Prostate gland (tissue), 2 donors: ENCODE measurements around the gene CXorf65. TPM values are rescaled to one million over a fixed set of nuclear protein-coding genes. Genes with fewer than 3 reads are reported as not detected.
A peak's percentile ranks its signal among the peaks of the same experiment; 100 is the strongest.

Source experiments
- DNase-seq: peaks from one replicate; pipeline ENCODE4 v3.0.0-alpha.2; 2019; ENCODE audit warnings: low spot score
- H3K27ac ChIP-seq, 2 donors: fragments of 200-600 bp; sonication (generic); 2 replicates each; pipeline ENCODE4 v1.5.1; 2017 to 2019
- H3K27me3 ChIP-seq: fragments of 200-600 bp; sonication (generic); replicated peaks from 2 replicates; pipeline ENCODE4 v1.5.1; 2019; ENCODE audit not compliant: insufficient read depth
- H3K36me3 ChIP-seq, 2 donors: fragments of 200-600 bp; sonication (generic); 1 replicate in 1 of 2; 2 replicates in 1 of 2; pipeline versions ENCODE4 v1.5.1 to v1.8.1; 2017 to 2019
- H3K4me1 ChIP-seq: fragments of 200-600 bp; sonication (generic); replicated peaks from 2 replicates; pipeline ENCODE4 v1.5.1; 2019
- H3K4me3 ChIP-seq, 2 donors: fragments of 200-600 bp; sonication (generic); 2 replicates each; pipeline ENCODE4 v1.5.1; 2017 to 2019
- H3K9me3 ChIP-seq: fragments of 200-600 bp; sonication (generic); 2 replicates; pipeline ENCODE4 v1.5.1; 2017
- POLR2A ChIP-seq: fragments of 450-650 bp; IDR thresholded peaks from one replicate; pipeline ENCODE4 v1.6.1; 2016; ENCODE audit warnings: antibody characterized with exemption, mild to moderate bottlenecking
- POLR2AphosphoS5 ChIP-seq: sonication (generic); formaldehyde crosslinking; IDR thresholded peaks from one replicate; pipeline ENCODE4 v1.6.1; 2017; ENCODE audit warnings: antibody characterized with exemption
- WGBS: methylation state at CpG from one replicate; pipeline ENCODE4 v1.1.5; 2018; 5-methylcytosine and 5-hydroxymethylcytosine counted together
- intact Hi-C: fragments of 100-400 bp; cut with DNase I; formaldehyde crosslinking; loops from one replicate; pipeline ENCODE4 v1.14.2; 2022
- total RNA-seq, 2 donors: library from RNA; depleted of rRNA; stranded (reverse); fragments of >200 nt; gene quantifications; one replicate each; pipeline ENCODE4 v1.1.0, GENCODE V29; 2016
- TF ChIP-seq, protein P1 (sequence below), 4 experiments: fragments of 200-600 bp in 2 of 4; fragments of 450-650 bp in 2 of 4; sonication (generic) in 2 of 4; IDR thresholded peaks; 1 replicate in 3 of 4; 2 replicates in 1 of 4; pipeline ENCODE4 v1.5.1; 2016 to 2019; ENCODE audit warnings: antibody characterized with exemption in 4 of 4, mild to moderate bottlenecking in 2 of 4, moderate library complexity in 2 of 4

Gene CXorf65
- total RNA-seq, 2 donors from 2014 or later, result not detected

DNA sequence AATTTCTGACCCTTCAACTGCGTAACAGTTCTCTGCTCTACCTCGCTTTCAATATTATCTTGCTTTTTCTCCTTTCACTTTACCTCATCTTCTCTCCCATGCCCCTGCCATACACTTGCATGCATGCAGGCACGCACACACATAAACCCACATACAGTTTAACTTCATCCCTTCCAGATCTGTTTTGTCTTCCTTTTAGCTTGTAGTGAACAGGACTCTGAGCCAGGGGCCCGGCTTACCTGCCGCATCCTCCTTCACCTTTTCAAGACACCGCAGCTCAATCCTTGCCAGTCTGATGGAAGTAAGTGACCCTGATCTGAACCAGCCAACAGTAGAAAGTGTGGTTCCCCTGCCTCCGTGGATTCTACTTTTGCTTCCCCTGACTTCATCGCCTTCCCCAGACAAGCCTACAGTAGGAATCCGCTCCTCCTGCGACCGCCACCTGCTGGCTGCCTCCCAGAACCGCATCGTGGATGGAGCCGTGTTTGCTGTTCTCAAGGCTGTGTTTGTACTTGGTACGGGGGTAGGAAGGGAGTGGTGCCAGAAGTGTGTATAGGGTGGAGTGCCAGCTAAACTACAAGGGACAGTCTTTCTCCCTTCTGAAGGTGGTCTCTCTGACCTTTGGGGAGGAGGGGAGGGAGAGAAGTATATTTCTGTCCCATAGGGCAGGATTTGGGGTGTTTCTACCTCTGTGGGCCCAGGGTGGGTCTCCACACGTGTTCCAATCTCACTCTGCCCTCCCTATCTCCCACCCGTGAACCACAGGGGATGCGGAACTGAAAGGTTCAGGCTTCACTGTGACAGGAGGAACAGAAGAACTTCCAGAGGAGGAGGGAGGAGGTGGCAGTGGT lies 22.6 kb upstream of the CXorf65 start:
- H3K27ac ChIP-seq, result no peak overlapping the region
- H3K4me3 ChIP-seq, result no peak overlapping the region
- TF ChIP-seq POLR2AphosphoS5, result peak; percentile 56
- TF ChIP-seq, protein P1, sequence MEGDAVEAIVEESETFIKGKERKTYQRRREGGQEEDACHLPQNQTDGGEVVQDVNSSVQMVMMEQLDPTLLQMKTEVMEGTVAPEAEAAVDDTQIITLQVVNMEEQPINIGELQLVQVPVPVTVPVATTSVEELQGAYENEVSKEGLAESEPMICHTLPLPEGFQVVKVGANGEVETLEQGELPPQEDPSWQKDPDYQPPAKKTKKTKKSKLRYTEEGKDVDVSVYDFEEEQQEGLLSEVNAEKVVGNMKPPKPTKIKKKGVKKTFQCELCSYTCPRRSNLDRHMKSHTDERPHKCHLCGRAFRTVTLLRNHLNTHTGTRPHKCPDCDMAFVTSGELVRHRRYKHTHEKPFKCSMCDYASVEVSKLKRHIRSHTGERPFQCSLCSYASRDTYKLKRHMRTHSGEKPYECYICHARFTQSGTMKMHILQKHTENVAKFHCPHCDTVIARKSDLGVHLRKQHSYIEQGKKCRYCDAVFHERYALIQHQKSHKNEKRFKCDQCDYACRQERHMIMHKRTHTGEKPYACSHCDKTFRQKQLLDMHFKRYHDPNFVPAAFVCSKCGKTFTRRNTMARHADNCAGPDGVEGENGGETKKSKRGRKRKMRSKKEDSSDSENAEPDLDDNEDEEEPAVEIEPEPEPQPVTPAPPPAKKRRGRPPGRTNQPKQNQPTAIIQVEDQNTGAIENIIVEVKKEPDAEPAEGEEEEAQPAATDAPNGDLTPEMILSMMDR (IDR thresholded peaks at IDR 0.05), result peak; percentile 48 to 71 (median 61)
- TF ChIP-seq POLR2A, result no peak
- intact Hi-C loops, result loop anchor here (10.0 kb wide), 1 partner anchor 134 kb away; no protein-coding TSS in a partner anchor
- no peaks in the 10 kb centered on the region for H3K36me3 ChIP-seq
- 15% methylated on average over 15 of the region's 18 CpGs for WGBS
- no peaks in the 10 kb centered on the region for H3K9me3 ChIP-seq
- H3K27me3 ChIP-seq, result no peaks in the 10 kb centered on the region
- H3K4me1 ChIP-seq, result no peaks in the 10 kb centered on the region
- peak; percentile 62 for DNase-seq

DNA sequence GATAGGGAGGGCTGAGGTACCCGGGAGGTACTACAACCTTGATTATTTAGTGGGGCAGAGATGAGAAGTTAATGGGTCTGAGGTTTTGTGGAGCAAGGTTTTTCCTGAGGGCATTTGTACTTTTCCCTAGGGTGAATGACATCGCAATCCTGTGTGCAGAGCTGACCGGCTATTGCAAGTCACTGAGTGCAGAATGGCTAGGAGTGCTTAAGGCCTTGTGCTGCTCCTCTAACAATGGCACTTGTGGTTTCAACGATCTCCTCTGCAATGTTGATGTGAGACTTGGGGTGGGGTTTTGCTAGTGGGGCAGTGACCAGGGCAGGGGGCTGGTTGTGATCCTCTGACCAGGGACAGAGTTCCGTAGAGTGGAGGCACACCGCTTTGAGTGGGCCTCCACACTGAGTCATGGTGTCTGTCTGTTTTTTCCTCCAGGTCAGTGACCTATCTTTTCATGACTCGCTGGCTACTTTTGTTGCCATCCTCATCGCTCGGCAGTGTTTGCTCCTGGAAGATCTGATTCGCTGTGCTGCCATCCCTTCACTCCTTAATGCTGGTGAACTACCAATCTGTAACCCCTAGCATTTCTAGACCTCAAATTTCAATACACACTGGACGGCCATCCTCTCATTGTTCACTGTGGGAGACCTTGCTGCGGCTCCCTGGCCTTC lies 21.8 kb upstream of the CXorf65 start:
- H3K36me3 ChIP-seq, result no peaks in the 10 kb centered on the region
- no peaks in the 10 kb centered on the region for H3K4me1 ChIP-seq
- DNase-seq, result no peak
- WGBS, result 63% methylated on average over 12 of the region's 12 CpGs
- H3K27me3 ChIP-seq, result no peaks in the 10 kb centered on the region
- intact Hi-C loops, result loop anchor here (10.0 kb wide), 1 partner anchor 133 kb away; no protein-coding TSS in a partner anchor
- no peak overlapping the region for H3K27ac ChIP-seq
- H3K9me3 ChIP-seq, result no peaks in the 10 kb centered on the region
- no peak overlapping the region for H3K4me3 ChIP-seq
- TF ChIP-seq POLR2AphosphoS5 (no peak), POLR2A (no peak)
- TF ChIP-seq, protein P1 (IDR thresholded peaks at IDR 0.05), result no peak

DNA sequence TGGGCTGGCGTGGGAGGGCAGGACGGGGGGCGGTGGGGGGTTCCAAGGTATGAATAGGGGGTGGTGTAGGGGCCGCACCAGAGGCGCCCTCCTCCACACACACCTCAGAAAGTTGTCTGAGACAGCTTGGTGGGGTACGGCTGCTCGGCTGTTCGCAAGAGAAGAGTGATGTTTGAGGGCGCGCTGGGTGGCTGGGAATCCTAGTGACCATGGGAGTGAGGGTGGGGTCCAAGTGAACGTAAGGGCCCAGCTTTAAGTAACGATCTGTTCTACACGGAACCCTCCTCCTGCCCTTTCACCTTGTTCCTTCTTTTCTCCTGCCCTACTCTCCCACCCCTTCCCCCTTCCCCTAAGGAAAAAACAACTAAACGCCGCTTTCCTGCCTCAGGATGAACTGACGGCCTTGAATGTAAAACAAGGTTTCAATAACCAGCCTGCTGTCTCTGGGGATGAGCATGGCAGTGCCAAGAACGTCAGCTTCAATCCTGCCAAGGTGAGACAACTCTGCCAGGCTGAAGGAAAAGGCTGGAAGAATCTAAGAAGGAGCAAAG lies 12.5 kb upstream of the CXorf65 start:
- H3K27me3 ChIP-seq, result no peaks in the 10 kb centered on the region
- peak overlapping the region; percentile 46 to 50 for H3K4me3 ChIP-seq
- no peaks in the 10 kb centered on the region for H3K4me1 ChIP-seq
- no peaks in the 10 kb centered on the region for H3K9me3 ChIP-seq
- no peak for TF ChIP-seq POLR2A
- TF ChIP-seq, protein P1 (IDR thresholded peaks at IDR 0.05), result no peak
- TF ChIP-seq POLR2AphosphoS5, result no peak
- H3K36me3 ChIP-seq, result no peaks in the 10 kb centered on the region
- WGBS, result 1% methylated on average over 14 of the region's 17 CpGs
- intact Hi-C loops, result no loop called here
- no peak for DNase-seq
- peak overlapping the region; percentile 80 to 87 for H3K27ac ChIP-seq

DNA sequence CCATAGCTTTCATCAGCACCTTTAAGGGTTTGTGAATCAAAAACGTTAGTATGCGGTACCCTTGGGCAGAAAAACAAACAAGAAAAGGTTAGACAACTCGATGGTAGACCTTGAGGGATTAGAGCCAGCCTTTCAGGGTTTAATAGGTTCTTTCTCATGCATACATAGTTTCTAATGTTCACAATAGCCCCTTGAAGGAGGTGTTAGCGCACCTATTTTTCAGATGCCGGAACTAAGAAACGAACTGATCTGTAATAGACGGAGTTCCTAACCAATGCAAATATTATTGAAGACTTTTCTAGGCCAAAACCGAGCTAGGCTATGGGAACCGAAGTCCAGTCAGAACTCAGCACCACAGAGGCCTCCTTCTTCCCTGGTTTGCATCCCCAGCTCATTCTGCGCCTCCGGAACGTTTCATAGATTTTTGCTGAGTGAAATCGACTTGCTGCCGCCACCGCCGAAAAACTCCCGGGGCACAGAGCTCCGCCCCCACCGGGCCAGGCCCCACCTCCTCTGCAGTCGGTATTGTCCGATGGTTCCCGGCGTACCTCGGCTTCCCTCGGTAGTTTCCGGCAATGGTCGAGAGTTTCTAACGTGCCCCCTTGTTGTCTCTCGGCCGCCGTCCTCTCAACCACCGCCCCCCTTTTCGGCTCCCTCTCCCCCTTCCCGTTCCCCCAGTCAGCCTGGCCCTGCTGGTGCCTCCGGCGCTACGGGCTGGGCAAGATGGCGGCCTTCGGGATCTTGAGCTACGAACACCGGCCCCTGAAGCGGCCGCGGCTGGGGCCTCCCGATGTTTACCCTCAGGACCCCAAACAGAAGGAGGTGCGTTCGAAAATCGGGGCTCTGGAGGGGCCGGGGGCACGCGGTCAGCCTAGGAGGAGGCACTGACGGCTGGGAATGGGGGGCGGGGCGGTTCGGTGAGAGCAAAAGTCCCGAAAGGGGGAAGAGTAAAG lies 11.8 kb upstream of the CXorf65 start, which contains the start of gene MED12:
Gene MED12 (plus strand): TSS at position 565 of the 953 bp plus-strand sequence. CDS start 159 bp downstream, at position 724.
- TF ChIP-seq, protein P1 (IDR thresholded peaks at IDR 0.05), result no peak
- peak; percentile 34 for TF ChIP-seq POLR2A
- peak; percentile 59 for TF ChIP-seq POLR2AphosphoS5
- H3K27me3 ChIP-seq, result no peaks in the 10 kb centered on the region
- H3K36me3 ChIP-seq, result no peaks in the 10 kb centered on the region
- peak within 1 kb of the TSS; percentile 46 to 50 for H3K4me3 ChIP-seq
- intact Hi-C loops, result no loop called here
- 1% methylated on average over 37 of the region's 56 CpGs for WGBS
- no peaks in the 10 kb centered on the region for H3K9me3 ChIP-seq
- H3K27ac ChIP-seq, result peak within 1 kb of the TSS; percentile 80 to 87
- no peaks in the 10 kb centered on the region for H3K4me1 ChIP-seq
- peak; percentile 77 for DNase-seq
